HCT116 (cell line): Measurements from ENCODE around the gene POU3F1. TPM values are rescaled to one million over a fixed set of nuclear protein-coding genes. Genes with fewer than 3 reads are reported as not detected.

Experiments used
- ATAC-seq: fragments of 200-7000 bp; cut with Tn5 transposase; 2 replicates; pipeline ENCODE4 v1.9.1; 2020; ENCODE audit warnings: mild to moderate bottlenecking, moderate library complexity
- BruUV-seq: library from RNA; stranded (reverse); fragments of 400-500 nt; replicated peaks from 2 replicates; lab custom pipeline; 2021; lab: Mats Ljungman, UMichigan
- CTCF ChIA-PET: fragments of 300-600 bp; sonication (Branson Sonifier 250); formaldehyde crosslinking; loops from one replicate; lab custom pipeline; 2021; ENCODE audit warnings: antibody characterized with exemption; lab: Charles Lee
- POLR2A ChIA-PET: fragments of 300-600, 350-600 bp; sonication (Branson Sonifier 250); formaldehyde crosslinking; loops from one replicate; lab custom pipeline; 2021; ENCODE audit warnings: antibody characterized with exemption; lab: Charles Lee
- RAD21 ChIA-PET, 2 experiments: fragments of 300-600 bp; sonication (Branson Sonifier 250); formaldehyde crosslinking; loops; one replicate each; lab custom pipeline; 2023; ENCODE audit warnings: low total read pairs in 2 of 2; ENCODE audit not compliant: uncharacterized antibody in 2 of 2, unreplicated experiment in 2 of 2, low non-redundant PET in 1 of 2; lab: Charles Lee
- DNase-seq: peaks from one replicate; pipeline ENCODE4 v3.0.0-alpha.2; 2010; ENCODE audit warnings: low read depth, low spot score
- H2AFZ ChIP-seq: fragments of 200-600 bp; shearing (Covaris generic), sonication (generic); 2 replicates; pipeline ENCODE4 v1.6.1; 2017; ENCODE audit warnings: low read depth, mixed run types, mixed read lengths, antibody characterized with exemption, low read length; ENCODE audit not compliant: poor library complexity, severe bottlenecking
- H3K27ac ChIP-seq: 2 replicates; pipeline ENCODE4 v1.5.1; 2012; ENCODE audit warnings: low read depth, low read length
- H3K27me3 ChIP-seq: fragments of 200-600 bp; sonication (generic); 2 replicates; pipeline ENCODE4 v1.6.1; 2016; ENCODE audit warnings: mixed run types, low read length, mixed read lengths; ENCODE audit not compliant: insufficient read depth
- H3K36me3 ChIP-seq, 2 experiments: fragments of 200-500 bp in 1 of 2; fragments of 200-600 bp in 1 of 2; sonication (Bioruptor generic) in 1 of 2; sonication (generic) in 1 of 2; 2 replicates each; pipeline versions ENCODE4 v1.5.1 to v1.6.1; 2014 to 2016; ENCODE audit warnings: low read length in 2 of 2, inconsistent platforms in 1 of 2, mixed read lengths in 1 of 2, mixed run types in 1 of 2; ENCODE audit not compliant: insufficient read depth in 2 of 2, control insufficient read depth in 1 of 2
- H3K4me1 ChIP-seq, 2 experiments: fragments of 200-600 bp in 1 of 2; sonication (generic) in 1 of 2; 2 replicates each; pipeline versions ENCODE4 v1.5.1 to v1.6.1; 2012 to 2017; ENCODE audit warnings: low read length in 2 of 2, inconsistent platforms in 1 of 2, mild to moderate bottlenecking in 1 of 2, mixed read lengths in 1 of 2, mixed run types in 1 of 2, moderate library complexity in 1 of 2; ENCODE audit not compliant: insufficient read depth in 2 of 2, control insufficient read depth in 1 of 2
- H3K4me2 ChIP-seq: fragments of 200-600 bp; sonication (generic); 2 replicates; pipeline ENCODE4 v1.6.1; 2017; ENCODE audit warnings: mixed run types, low read length, mixed read lengths
- H3K4me3 ChIP-seq, 2 experiments: fragments of 200-600 bp in 1 of 2; sonication (generic) in 1 of 2; replicated peaks in 1 of 2; 2 replicates each; pipeline ENCODE4 v1.5.1; 2011 to 2016; ENCODE audit warnings: low read length in 2 of 2, control low read depth in 1 of 2, low read depth in 1 of 2, mild to moderate bottlenecking in 1 of 2, mixed read lengths in 1 of 2, mixed run types in 1 of 2
- H3K79me2 ChIP-seq: fragments of 200-600 bp; sonication (generic); 2 replicates; pipeline ENCODE4 v1.6.1; 2017; ENCODE audit warnings: mild to moderate bottlenecking, mixed run types, low read length, moderate library complexity, mixed read lengths; ENCODE audit not compliant: insufficient read depth
- H3K9ac ChIP-seq: fragments of 200-600 bp; sonication (generic); 2 replicates; pipeline ENCODE4 v1.6.1; 2016; ENCODE audit warnings: low read length, mixed read lengths
- H3K9me2 ChIP-seq: fragments of 200-600 bp; sonication (generic), shearing (Covaris generic); 2 replicates; pipeline ENCODE4 v1.6.1; 2017; ENCODE audit warnings: mixed run types, mild to moderate bottlenecking, moderate library complexity; ENCODE audit not compliant: insufficient read depth
- H3K9me3 ChIP-seq, 2 experiments: fragments of 200-500 bp in 1 of 2; fragments of 200-600 bp in 1 of 2; sonication (Bioruptor generic) in 1 of 2; sonication (generic) in 1 of 2; 2 replicates each; pipeline ENCODE4 v1.6.1; 2014 to 2017; ENCODE audit warnings: low read length in 2 of 2, mixed read lengths in 2 of 2, inconsistent platforms in 1 of 2, low read depth in 1 of 2, mild to moderate bottlenecking in 1 of 2, mixed run types in 1 of 2, moderate library complexity in 1 of 2; ENCODE audit not compliant: control insufficient read depth in 1 of 2, insufficient read depth in 1 of 2
- H4K20me1 ChIP-seq: fragments of 200-600 bp; sonication (generic), shearing (Covaris generic); 2 replicates; pipeline ENCODE4 v1.6.1; 2017; ENCODE audit warnings: mixed run types, mild to moderate bottlenecking, moderate library complexity; ENCODE audit not compliant: insufficient read depth
- EZH2 ChIP-seq: fragments of 200-600 bp; sonication (generic); IDR thresholded peaks from 2 replicates; pipeline ENCODE4 v1.6.1; 2017; ENCODE audit warnings: antibody characterized with exemption, mixed run types
- FOSL1 ChIP-seq: IDR thresholded peaks from 2 replicates; pipeline ENCODE4 v1.6.1; 2012; ENCODE audit warnings: low read depth
- MAX ChIP-seq: IDR thresholded peaks from 2 replicates; pipeline ENCODE4 v1.6.1; 2012
- POLR2A ChIP-seq: IDR thresholded peaks from 2 replicates; pipeline ENCODE4 v1.7.0; 2011; ENCODE audit warnings: borderline replicate concordance; ENCODE audit not compliant: insufficient read depth, insufficient read length; ENCODE audit errors: extremely low read depth
- RAD21 ChIP-seq: IDR thresholded peaks from 2 replicates; pipeline ENCODE4 v1.6.1; 2012; ENCODE audit warnings: low read depth, mild to moderate bottlenecking
- SIN3A ChIP-seq: IDR thresholded peaks from 2 replicates; pipeline ENCODE4 v1.6.1; 2012; ENCODE audit warnings: low read depth
- SP1 ChIP-seq: IDR thresholded peaks from 2 replicates; pipeline ENCODE4 v1.6.1; 2012; ENCODE audit warnings: low read depth
- SRF ChIP-seq: IDR thresholded peaks from 2 replicates; pipeline ENCODE4 v1.6.1; 2012; ENCODE audit warnings: low read depth
- TCF7L2 ChIP-seq: IDR thresholded peaks from 2 replicates; pipeline ENCODE4 v1.7.0; 2011; ENCODE audit warnings: borderline replicate concordance, inconsistent platforms; ENCODE audit not compliant: insufficient read depth, insufficient read length; ENCODE audit errors: extremely low read depth
- YY1 ChIP-seq: IDR thresholded peaks from 2 replicates; pipeline ENCODE4 v1.6.1; 2011; ENCODE audit warnings: low read length, low read depth, moderate library complexity, mild to moderate bottlenecking; ENCODE audit not compliant: insufficient replicate concordance; ENCODE audit errors: extremely low read depth
- ZBTB33 ChIP-seq: IDR thresholded peaks from 2 replicates; pipeline ENCODE4 v1.6.1; 2011; ENCODE audit warnings: mild to moderate bottlenecking, low read length, moderate library complexity; ENCODE audit not compliant: insufficient replicate concordance; ENCODE audit errors: extremely low read depth
- ZNF274 ChIP-seq: fragments of 200-500 bp; sonication (Bioruptor generic); IDR thresholded peaks from 2 replicates; pipeline ENCODE4 v1.6.1; 2014; ENCODE audit warnings: mild to moderate bottlenecking, low read depth, low read length, inconsistent platforms
- intact Hi-C: fragments of 100-400 bp; cut with micrococcal nuclease; formaldehyde crosslinking; loops from 2 replicates; pipeline ENCODE4 v1.10.0; 2022
- total RNA-seq: library from RNA; stranded (reverse); gene quantifications from one replicate; pipeline ENCODE4 v1.2.1, GENCODE V29; 2021; ENCODE audit not compliant: unreplicated experiment

POU3F1 gene
- total RNA-seq, 1 experiment from 2014 or later: not detected

- POLR2A ChIA-PET: no interaction called here
- Histone ChIP-seq H3K79me2 (no peaks in the 10 kb centered on the region), H3K27ac (no peak overlapping the region), H3K4me2 (no peak overlapping the region), H3K36me3 (peaks cover 10 to 23% of the 10 kb centered on the region in 2 experiments; a peak in 3 of 4 replicates), H3K9ac (no peak overlapping the region), H3K9me2 (no peaks in the 10 kb centered on the region), H3K4me1 (peaks cover 0 to 14% of the 10 kb centered on the region in 2 experiments; a peak in 1 of 4 replicates), H2AFZ (no peak overlapping the region), H3K4me3 (no peak overlapping the region)
- CTCF ChIA-PET: interaction anchor here (1.4 kb wide), 1 partner anchor 43 kb away, joined by 3 read pairs; no protein-coding TSS in a partner anchor
- no peak for DNase-seq
- BruUV-seq: no TSS peak
- RAD21 ChIA-PET: no interaction called here
- no peak for TF ChIP-seq RAD21
- TF ChIP-seq, all 23 proteins: peak for 0
- intact Hi-C loops: loop anchor here (5.0 kb wide), 1 partner anchor 787 kb away; no protein-coding TSS in a partner anchor
- H3K27me3 ChIP-seq: no peaks in the 10 kb centered on the region
- no peaks in the 10 kb centered on the region for H4K20me1 ChIP-seq
- no peak for ATAC-seq
- H3K9me3 ChIP-seq: no peaks in the 10 kb centered on the region
These were observed 16.7 kb downstream of the POU3F1 start for GRCh38 chr1:38029685-38030511.

GRCh38 chr1:38029081-38029681, 17.4 kb downstream of the POU3F1 start:
- intact Hi-C loops: loop anchor here (5.0 kb wide), 1 partner anchor 788 kb away; no protein-coding TSS in a partner anchor
- no peak for TF ChIP-seq SIN3A
- TF ChIP-seq MAX: no peak
- no peak for TF ChIP-seq EZH2
- TF ChIP-seq POLR2A: no peak
- TF ChIP-seq YY1: no peak
- TF ChIP-seq TCF7L2: no peak
- TF ChIP-seq SP1: no peak
- no peak for TF ChIP-seq ZNF274
- no peak for TF ChIP-seq SRF
- no peak for TF ChIP-seq RAD21
- no peak for TF ChIP-seq FOSL1
- TF ChIP-seq ZBTB33: no peak

More at GRCh38 chr1:38029081-38029681, 17.4 kb downstream of the POU3F1 start:
- DNase-seq: no peak
- H3K36me3 ChIP-seq: peaks cover 14 to 26% of the 10 kb centered on the region in 2 experiments; a peak in 3 of 4 replicates
- no peaks in the 10 kb centered on the region for H3K79me2 ChIP-seq
- H3K9me3 ChIP-seq: no peaks in the 10 kb centered on the region
- ChIA-PET RAD21 (no interaction called here), CTCF (interaction anchor here (1.4 kb wide), 2 partner anchors 43 to 806 kb away, joined by 3 read pairs; no protein-coding TSS in a partner anchor), POLR2A (no interaction called here)
- no peak overlapping the region for H3K4me2 ChIP-seq
- no peak overlapping the region for H2AFZ ChIP-seq
- H3K9ac ChIP-seq: no peak overlapping the region
- H3K27me3 ChIP-seq: no peaks in the 10 kb centered on the region
- no TSS peak for BruUV-seq
- ATAC-seq: no peak
- peaks cover 0 to 14% of the 10 kb centered on the region in 2 experiments; a peak in 1 of 4 replicates for H3K4me1 ChIP-seq
- H3K4me3 ChIP-seq: no peak overlapping the region
- no peak overlapping the region for H3K27ac ChIP-seq
- no peaks in the 10 kb centered on the region for H4K20me1 ChIP-seq
- H3K9me2 ChIP-seq: no peaks in the 10 kb centered on the region
